Raji (cell line): ENCODE results near the gene AJUBA.

Experiments used
- POLR2A ChIP-seq: IDR thresholded peaks from 2 replicates; pipeline ENCODE4 v1.6.1; 2011; ENCODE audit warnings: low read depth, low read length, control low read depth; ENCODE audit not compliant: insufficient read depth

Gene AJUBA

DNA sequence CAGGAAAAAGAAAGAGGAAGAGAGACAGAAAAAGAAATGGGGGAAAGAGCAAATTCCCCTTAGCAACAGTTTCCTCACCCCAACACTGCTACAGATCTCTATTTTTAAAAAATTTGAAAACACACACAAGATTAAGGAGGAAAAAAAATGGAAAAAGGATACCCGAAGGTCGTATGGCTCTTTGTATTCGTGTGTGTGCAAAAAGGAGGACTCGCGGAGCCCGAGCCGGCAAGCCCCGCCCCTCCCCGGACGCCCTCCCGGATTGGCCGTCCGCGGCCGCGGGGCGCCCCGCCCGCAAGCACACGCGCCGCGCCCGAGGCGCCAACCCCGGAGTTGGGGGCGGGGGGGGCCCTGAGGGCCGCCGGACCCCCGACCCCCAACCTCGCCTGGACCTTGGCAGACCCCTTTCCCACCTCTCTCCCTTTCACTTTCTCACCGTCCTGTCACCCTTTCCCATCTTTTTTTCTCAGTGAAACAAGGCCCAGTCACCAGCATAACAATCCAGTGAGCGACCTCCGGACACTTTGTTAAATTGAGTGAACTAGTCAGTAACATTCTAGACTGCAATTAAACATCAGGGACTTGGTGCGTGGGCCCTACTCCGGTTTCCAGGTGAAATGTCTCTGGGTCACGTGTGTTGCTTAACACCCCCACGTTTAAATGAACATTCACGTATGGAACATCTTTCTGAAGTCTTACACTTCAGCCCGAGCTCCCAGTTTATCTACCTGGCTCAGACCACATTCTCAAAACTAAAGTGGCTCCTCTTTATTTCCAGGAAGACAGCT lies 27.8 kb upstream of the AJUBA start, which contains the start of gene C14orf93:
C14orf93 (minus strand) TSS at position 205 of the 788 bp plus-strand sequence. CDS start 11,120 bp downstream, outside the sequence.
- peak; percentile 62 for TF ChIP-seq POLR2A

DNA sequence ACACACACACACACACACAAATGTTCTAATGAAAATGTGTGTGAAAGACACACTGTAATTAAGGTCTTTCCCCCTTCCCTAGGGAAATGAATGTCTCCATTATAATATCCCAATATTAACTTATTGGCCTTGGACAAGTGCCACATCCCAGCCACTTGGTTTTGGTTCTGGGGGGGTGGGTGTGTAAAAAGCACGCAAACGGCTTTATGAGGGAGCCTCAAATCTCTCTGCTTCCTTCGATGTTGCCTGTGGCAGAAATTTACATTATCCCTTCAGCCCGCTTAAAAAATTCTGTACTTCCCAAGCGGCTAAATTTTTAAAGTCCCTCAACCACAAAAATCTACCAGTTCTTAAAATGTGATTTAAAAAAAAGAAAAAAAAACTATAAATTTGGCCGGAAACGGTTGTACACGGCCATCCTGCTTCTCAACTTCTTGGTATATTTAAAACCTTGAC lies 27.2 kb upstream of the AJUBA start:
- TF ChIP-seq POLR2A = no peak

DNA sequence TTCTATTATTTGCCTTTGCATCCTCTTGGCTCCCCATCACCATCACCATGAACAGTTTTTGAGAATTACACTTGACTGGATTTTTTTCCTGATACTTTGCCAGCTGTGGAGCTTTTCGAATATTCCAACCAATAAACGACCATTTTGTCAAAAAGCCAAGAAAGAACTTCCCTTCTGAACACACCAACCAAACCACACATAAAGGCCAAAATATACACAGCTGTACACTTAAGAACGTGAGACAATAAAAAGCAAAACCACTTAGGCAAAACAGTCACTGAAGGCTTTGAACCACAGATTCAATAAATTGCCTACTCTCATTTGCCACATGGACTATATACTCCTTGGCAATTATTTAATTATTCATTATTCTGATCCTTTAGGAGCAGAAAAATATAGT lies 26.5 kb upstream of the AJUBA start:
- TF ChIP-seq POLR2A = no peak

DNA sequence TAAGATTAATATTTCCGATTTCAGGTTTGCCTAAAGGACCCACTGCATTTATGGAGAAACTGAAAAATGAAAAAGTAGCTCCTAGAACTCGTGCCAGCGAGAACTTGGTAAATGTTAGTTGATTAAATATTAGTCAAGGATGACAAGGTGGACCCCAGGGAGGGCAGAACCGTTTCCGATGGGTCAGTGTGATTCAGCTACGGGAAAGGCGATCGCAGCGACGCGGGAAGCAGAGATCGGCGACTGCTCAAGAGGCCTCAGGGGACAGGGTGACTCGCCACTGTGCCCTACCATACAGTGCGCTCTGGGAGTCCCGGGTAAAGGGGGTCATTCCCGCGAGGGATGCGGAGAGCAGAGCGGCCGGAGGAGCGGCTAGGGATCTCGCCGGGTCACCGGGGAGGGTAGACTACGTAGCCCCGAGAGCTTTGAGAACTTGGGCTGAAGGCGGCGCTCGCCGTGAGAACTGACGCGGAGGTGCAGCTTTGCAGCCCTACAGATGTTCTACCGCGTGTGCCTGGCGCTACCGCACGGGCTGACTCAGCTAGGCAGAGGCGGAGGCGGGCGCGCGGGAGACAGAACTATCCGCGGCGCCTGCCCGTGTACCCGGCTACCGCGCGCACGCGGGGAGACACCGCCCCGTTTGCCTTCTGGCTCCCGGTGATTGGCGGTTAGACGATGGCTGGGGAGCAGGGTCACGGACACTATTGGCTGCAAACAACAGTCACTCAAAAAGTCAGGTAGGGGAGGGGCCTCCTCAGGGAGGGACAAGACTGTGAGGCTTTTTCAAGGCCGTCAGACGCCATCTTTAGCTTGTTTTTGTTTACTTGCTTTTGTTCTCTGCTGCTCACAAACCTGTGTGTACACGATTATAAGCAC lies 24.4 kb upstream of the AJUBA start:
- TF ChIP-seq POLR2A = peak; percentile 96

DNA sequence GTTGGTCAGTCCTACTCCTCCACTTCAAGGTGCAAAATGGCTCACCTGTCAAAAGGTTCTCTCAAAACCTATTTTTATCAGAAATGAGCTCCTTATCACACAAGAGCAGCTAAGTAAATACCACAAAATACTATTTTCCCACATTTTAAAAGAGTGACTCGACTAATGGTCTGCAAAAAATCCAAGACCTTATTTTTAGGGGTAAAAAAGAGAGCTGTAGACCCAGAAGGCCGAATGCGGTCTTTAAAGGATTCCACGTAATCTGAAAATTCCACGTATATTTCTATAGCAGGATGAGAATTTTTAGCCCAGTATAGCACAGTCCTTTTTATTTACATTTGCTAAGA lies 23.8 kb upstream of the AJUBA start:
- TF ChIP-seq POLR2A = no peak

DNA sequence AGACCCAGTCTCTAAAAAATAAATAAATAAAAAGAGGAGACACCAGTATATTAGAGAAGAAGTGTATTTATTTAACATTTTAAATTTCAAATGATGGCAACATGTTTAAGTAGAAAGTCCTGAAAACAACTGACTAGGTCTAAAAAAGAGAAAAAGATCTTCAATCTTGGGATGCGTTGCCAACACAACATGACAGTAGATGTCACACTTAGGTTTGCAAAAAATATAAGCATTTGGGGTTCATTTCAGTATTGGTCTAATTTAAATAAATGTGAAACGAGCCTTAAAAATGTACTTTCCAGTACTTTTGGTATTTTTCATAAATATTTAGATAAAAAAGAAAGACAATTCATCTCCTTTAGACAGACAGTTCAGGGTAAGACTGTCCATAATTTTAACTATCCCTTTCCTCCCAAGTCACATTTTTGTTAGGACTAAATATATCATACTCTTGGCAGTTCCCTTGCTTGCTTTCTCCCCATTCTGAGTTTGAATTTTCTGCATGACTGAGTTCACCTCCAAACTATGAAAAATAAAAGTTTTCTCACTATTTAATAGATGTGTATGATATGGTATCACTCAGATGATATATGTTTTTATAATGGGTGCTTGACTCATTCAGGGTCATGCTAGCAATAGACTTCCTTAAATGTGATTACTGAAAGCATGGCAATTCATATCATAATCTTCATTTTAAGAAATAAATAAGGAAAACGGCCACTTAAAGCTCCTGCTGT lies 23.3 kb upstream of the AJUBA start:
- TF ChIP-seq POLR2A = no peak

DNA sequence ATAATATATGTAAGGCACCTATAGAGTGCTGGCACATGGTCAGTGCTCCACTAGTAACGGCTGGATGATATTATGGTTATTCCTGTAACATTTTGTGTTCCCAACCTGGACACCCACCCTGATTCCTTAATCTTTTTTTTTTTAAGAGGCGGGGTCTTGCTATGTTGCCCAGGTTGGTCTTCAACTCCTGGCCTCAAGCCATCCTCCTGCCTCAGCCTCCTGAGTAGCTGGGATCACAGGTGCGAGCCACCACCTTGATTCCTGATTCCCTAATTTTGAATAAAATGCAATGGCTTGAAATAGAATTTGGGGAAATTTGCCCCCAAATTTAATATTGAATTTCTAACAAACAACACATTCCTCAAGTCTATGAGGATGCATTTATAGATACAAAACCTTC lies 20.2 kb upstream of the AJUBA start:
- TF ChIP-seq POLR2A = no peak

DNA sequence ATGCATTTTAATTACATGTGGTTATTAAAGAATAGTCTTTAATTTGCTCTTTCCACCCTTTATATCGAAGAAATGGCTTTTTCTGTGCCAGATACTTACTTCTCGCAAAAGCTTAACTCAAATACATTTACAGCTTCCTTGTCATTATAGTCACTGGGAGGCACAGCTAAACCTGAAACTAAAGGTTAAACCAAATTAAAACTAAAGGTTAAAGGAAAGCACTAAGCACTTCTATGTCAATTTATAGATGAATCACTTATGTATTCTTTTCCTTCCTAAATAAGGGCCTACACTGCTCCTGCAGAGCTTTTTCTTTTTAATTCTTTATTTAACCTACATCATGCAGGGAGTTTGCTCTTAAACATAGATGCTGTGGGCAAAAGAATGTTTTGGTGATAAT lies 18.5 kb upstream of the AJUBA start:
- TF ChIP-seq POLR2A = no peak

DNA sequence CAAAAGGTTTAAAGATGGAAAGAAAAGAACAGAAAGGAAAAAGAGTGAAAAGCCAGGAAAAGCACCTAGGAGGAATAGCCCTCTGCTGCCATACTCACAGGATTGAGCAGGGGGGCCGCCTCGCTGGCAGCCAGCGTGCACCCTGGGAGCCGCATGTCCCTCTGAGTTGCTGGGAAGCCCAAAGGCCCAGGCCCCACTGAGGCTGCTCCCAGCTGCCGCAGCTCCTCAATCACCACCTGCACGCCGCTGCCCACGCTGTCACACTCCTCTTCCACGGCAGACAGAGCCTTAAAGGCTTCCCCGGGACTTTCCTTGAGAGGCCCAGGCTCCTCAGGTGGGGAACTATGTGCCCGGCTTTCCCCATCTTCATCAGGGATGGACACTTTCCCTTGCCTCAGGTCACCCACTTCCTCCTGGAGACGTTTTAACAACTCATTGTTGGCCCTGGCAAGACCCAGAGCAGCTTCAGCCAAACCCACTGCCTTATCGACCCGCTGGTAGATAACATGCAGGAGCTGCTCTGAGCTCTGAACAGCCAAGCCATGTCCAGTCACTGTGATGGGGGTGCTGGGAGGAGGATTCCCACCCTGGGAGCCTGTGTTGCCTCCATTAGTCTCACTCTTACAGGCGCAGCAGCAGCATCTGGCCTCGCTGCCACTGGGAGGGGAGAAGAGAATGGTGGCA lies 16.1 kb upstream of the AJUBA start:
- TF ChIP-seq POLR2A = no peak

DNA sequence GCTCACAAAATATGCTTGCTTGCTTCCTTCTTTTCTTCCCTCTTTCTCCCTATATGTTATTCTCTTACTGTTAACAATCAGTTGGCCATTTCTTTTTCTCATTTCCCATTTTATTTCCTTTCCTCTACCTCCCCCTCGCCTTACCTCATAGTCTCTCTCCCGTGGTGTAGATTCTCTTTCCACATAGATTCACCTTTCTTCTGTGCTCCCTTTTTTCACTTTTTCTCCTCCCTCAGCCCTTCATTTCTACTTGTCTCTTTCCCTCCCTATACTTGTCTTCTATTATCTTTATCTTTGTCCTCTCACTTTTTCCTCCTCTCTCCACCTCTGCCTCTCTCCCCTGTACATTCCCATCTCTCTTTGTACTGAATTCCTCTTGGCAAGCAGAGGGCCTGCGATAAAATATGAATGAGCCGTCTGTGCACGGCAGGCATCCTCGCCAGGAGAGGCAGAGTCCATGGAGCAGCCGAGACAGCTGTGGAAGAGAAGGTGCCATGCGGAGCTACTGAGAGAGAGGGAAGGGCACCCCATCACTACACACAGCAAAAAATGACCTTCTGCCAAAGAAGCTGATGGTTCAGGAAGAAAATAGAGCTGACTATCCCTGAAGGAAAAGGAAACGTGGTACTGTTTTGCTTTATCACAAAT lies 15.4 kb upstream of the AJUBA start:
- no peak for TF ChIP-seq POLR2A

DNA sequence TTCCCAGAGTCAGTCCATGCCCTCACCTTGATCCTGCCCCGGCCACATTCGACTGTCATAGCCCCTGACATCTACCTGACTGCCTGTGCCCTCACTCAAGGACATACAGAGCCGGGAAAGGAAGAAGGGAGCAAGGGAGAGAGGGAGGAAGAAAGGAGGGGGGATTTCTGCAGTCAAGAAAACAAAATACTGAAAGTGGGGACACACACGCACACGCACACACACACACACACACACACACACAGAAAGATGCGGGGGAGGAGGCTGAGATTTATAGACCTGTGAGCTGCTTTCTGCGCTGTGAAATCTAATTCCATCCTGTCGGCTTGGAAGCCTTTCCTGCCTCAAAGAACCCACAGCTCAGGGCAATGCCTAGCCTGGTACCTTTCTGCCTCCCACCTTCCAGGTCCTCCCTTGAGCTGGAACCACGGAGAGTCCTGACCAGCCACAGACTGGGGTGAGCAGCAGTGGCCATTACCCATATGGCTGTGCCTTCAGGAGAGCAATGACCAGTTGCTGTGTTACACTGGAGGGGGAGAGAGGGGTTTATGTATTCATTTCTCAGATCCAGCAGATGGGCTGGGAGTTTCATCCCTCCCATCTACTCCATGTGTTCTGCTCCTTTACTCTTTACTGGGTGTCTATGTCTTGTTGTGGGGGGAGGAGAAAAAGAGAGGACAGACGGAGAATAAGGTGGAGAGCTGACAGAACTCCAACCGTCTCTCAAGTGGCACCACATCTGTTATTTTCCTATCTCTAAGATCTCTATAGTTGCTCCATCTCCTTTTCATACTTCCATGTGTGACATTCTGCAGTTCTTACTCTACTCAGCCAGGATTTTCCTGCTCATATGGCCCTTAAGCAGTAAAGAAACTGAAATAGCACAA lies 14.7 kb upstream of the AJUBA start:
- TF ChIP-seq POLR2A = no peak

DNA sequence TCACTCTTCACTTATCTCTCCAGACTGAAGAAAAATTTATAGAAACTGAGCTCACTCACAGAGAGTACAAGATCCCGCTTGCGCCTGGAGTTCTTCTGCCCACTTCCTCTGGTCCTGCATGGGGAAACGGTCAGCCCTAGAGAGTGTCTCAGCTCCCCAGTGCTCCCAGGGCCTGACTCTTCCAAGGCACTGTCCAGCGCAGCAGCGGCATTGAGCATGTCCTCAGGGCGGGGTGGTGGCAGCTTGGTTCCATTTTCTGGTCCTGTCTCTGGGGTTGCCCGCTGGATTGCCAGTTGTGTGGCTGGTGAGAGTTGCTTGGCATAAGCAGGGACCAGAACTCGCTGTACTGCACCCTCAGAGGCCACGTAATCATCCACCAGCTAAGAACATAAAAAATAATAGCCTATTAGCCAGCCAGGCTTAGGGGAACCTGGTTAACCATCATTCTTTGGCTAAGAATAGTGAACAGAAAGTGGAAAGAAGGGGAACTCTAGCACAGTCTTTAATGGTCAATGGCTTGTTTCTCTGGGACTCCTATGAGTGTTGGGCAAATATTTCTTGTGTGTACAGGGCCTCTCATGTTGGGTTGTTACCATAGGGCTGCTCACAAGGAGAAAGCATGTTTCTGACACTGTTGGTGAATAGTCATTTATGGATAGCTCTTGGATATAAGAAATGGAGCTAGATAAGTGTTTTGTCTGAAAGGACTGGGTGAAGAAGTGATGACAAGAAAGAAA lies 13.7 kb upstream of the AJUBA start:
- TF ChIP-seq POLR2A = no peak
